Breast epithelium (tissue), 4 donors: Measurements from ENCODE around the gene DDC. TPM values are rescaled to one million over a fixed set of nuclear protein-coding genes. Genes with fewer than 3 reads are reported as not detected.

Source experiments
- DNase-seq, 2 donors: peaks; one replicate each; pipeline ENCODE4 v3.0.0-alpha.2; 2019; ENCODE audit warnings: low spot score in 2 of 2
- H3K27ac ChIP-seq, 2 donors: fragments of 200-600 bp; sonication (generic) in 1 of 2; one replicate each; pipeline ENCODE4 v1.5.1; 2016 to 2019; ENCODE audit warnings: mild to moderate bottlenecking in 1 of 2
- H3K27me3 ChIP-seq, 2 donors: fragments of 200-600 bp; sonication (generic) in 1 of 2; one replicate each; pipeline versions ENCODE4 v1.5.1 to v1.6.0; 2017 to 2019; ENCODE audit warnings: control low read depth in 1 of 2, mild to moderate bottlenecking in 1 of 2
- H3K36me3 ChIP-seq: fragments of 200-600 bp; one replicate; pipeline ENCODE4 v1.5.1; 2019
- H3K4me1 ChIP-seq, 2 donors: fragments of 200-600 bp; sonication (generic); one replicate each; pipeline ENCODE4 v1.5.1; 2016 to 2019; ENCODE audit warnings: control low read depth in 1 of 2
- H3K4me3 ChIP-seq, 3 donors: fragments of 200-600 bp; sonication (generic); 1 replicate in 2 of 3; 2 replicates in 1 of 3; pipeline ENCODE4 v1.5.1; 2016 to 2019; ENCODE audit warnings: mild to moderate bottlenecking in 3 of 3, moderate library complexity in 2 of 3
- H3K9me3 ChIP-seq, 2 donors: fragments of 200-600 bp; sonication (generic) in 1 of 2; one replicate each; pipeline ENCODE4 v1.5.1; 2016 to 2019; ENCODE audit warnings: control low read depth in 1 of 2
- POLR2A ChIP-seq: fragments of 450-650 bp; IDR thresholded peaks from one replicate; pipeline ENCODE4 v1.6.1; 2016; ENCODE audit warnings: antibody characterized with exemption, mild to moderate bottlenecking, moderate library complexity
- POLR2AphosphoS5 ChIP-seq, 3 donors: sonication (generic); formaldehyde crosslinking; IDR thresholded peaks; one replicate each; pipeline ENCODE4 v1.6.1; 2017; ENCODE audit warnings: antibody characterized with exemption in 3 of 3
- intact Hi-C: fragments of 100-400 bp; cut with DNase I; formaldehyde crosslinking; loops from one replicate; pipeline ENCODE4 v1.15.1; 2023; ENCODE audit warnings: low total_unique reads
- total RNA-seq, 3 donors: library from RNA; depleted of rRNA; stranded (reverse); fragments of >200 nt; gene quantifications; one replicate each; pipeline ENCODE4 v1.1.0, GENCODE V29; 2016
- TF ChIP-seq, protein P1 (sequence below), 3 donors: fragments of 450-650 bp; IDR thresholded peaks; one replicate each; pipeline ENCODE4 v1.5.1; 2016 to 2017; ENCODE audit warnings: antibody characterized with exemption in 3 of 3, mild to moderate bottlenecking in 3 of 3, moderate library complexity in 3 of 3

The DDC gene
- total RNA-seq, 3 donors from 2014 or later = 0.29 to 0.33 TPM; not detected in 1

DNA sequence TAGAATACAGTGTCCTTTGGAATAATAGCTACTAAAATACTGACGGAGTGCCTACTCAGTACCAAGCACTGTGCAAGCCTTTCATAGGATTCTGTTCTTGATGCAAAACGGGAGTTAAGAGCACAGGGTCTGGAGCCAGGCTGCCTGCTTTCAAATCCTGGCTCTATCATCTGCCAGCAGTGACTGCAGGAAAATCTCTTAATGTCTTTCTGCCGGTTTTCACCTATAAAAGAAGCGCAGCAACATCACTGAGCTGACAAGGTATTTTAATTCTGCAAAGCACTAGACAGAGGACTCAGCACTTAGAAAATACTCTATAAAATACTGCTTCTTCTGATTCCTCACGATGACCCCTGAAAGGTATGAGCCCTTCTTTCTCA lies 115.7 kb downstream of the DDC start:
- Histone ChIP-seq H3K4me3 (peak overlapping the region; percentile 67 to 94 (median 76)), H3K27me3 (no peaks in the 10 kb centered on the region), H3K4me1 (no peaks in the 10 kb centered on the region), H3K9me3 (no peaks in the 10 kb centered on the region), H3K36me3 (no peaks in the 10 kb centered on the region), H3K27ac (peak overlapping the region; percentile 83 to 92)
- TF ChIP-seq POLR2AphosphoS5 (IDR thresholded peaks at IDR 0.05) (no peak), POLR2A (no peak)
- TF ChIP-seq, protein P1, sequence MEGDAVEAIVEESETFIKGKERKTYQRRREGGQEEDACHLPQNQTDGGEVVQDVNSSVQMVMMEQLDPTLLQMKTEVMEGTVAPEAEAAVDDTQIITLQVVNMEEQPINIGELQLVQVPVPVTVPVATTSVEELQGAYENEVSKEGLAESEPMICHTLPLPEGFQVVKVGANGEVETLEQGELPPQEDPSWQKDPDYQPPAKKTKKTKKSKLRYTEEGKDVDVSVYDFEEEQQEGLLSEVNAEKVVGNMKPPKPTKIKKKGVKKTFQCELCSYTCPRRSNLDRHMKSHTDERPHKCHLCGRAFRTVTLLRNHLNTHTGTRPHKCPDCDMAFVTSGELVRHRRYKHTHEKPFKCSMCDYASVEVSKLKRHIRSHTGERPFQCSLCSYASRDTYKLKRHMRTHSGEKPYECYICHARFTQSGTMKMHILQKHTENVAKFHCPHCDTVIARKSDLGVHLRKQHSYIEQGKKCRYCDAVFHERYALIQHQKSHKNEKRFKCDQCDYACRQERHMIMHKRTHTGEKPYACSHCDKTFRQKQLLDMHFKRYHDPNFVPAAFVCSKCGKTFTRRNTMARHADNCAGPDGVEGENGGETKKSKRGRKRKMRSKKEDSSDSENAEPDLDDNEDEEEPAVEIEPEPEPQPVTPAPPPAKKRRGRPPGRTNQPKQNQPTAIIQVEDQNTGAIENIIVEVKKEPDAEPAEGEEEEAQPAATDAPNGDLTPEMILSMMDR (IDR thresholded peaks at IDR 0.05) = no peak
- DNase-seq = no peak
- intact Hi-C loops = no loop called here

DNA sequence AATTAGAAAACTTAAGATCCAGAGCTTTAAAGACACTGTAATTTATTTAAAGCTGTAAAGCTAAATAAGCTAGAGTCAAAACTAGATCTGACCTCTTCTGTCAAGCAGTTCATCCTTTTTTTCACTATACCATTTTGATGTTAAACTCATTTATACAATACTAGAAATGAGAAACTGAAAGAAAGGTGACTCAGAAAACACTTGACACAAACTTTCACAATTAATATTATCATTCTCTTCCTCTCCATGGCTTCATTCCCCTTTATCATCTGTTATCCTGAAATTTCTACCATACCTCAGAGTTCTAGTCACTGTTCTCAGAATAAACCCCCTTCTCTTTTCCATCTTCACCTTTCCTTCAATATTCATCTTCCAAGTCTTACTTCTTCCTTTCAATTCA lies 116.4 kb downstream of the DDC start:
- Histone ChIP-seq H3K4me1 (no peaks in the 10 kb centered on the region), H3K27ac (no peak overlapping the region), H3K9me3 (no peaks in the 10 kb centered on the region), H3K27me3 (no peaks in the 10 kb centered on the region), H3K4me3 (peak overlapping the region in 1 of 3 donors; percentile 94), H3K36me3 (no peaks in the 10 kb centered on the region)
- intact Hi-C loops = no loop called here
- TF ChIP-seq POLR2AphosphoS5 (IDR thresholded peaks at IDR 0.05) (no peak), POLR2A (no peak)
- TF ChIP-seq, protein P1 (IDR thresholded peaks at IDR 0.05) = no peak
- DNase-seq = no peak

DNA sequence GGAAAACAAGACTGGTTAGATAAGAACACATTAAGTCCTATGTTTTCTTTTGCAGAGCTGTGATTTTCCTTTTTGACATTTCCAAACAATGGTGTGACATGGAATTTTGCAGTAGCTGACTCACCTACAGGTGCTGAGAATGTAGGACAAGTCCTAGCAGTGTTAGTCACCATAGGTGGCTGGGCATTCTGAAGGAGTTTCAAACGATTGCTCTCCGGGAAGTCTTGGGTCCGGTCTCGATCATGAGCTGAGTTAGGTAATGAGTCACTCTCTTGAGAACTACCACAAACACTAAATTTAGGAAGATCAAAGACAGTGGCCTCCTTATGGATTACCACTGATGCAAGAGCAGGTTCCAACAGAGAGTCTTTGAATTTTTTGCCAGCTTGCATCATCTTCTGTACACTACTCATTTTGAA lies 118.7 kb downstream of the DDC start:
- TF ChIP-seq POLR2AphosphoS5 (IDR thresholded peaks at IDR 0.05) = no peak
- TF ChIP-seq POLR2A = no peak
- TF ChIP-seq, protein P1 (IDR thresholded peaks at IDR 0.05) = no peak
- Histone ChIP-seq H3K4me1 (no peaks in the 10 kb centered on the region), H3K36me3 (no peaks in the 10 kb centered on the region), H3K4me3 (no peak overlapping the region), H3K9me3 (no peaks in the 10 kb centered on the region), H3K27me3 (no peaks in the 10 kb centered on the region), H3K27ac (no peak overlapping the region)
- no peak for DNase-seq
- intact Hi-C loops = no loop called here

DNA sequence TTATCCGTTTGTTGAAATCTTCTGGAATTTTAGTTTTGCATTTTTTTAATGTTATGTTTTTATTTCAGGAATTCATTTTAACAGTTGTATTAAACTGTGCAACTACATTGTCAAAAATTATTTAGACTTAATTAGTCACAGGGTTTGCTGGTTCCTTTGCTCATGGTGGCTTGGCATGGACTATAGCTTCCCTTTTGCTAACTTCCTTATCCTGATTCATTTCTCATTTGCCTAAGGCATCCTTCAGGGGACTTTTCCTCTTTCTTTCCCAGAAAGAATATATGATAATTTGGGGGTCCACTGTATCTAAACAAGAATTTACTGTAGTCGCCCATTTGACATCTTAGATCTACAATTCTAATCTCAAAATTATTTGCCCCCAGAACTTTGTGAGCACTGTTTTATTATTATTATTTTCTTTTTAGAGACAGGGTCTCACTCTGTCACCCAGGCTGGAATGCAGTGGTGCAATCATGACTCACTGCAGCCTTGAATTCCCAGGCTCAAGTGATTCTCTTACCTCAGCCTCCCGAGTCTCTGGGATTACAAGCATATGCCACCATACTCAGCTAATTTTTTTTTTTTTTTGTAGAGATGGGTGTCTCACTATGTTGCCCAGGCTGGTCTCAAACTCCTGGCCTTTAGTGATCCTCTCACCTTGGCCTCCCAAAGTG lies 128.9 kb downstream of the DDC start:
- TF ChIP-seq, protein P1 (IDR thresholded peaks at IDR 0.05) = no peak
- TF ChIP-seq POLR2A (no peak), POLR2AphosphoS5 (IDR thresholded peaks at IDR 0.05) (no peak)
- Histone ChIP-seq H3K4me3 (no peak overlapping the region), H3K27me3 (no peaks in the 10 kb centered on the region), H3K36me3 (no peaks in the 10 kb centered on the region), H3K9me3 (no peaks in the 10 kb centered on the region), H3K27ac (no peak overlapping the region), H3K4me1 (no peaks in the 10 kb centered on the region)
- DNase-seq = no peak
- intact Hi-C loops = no loop called here

DNA sequence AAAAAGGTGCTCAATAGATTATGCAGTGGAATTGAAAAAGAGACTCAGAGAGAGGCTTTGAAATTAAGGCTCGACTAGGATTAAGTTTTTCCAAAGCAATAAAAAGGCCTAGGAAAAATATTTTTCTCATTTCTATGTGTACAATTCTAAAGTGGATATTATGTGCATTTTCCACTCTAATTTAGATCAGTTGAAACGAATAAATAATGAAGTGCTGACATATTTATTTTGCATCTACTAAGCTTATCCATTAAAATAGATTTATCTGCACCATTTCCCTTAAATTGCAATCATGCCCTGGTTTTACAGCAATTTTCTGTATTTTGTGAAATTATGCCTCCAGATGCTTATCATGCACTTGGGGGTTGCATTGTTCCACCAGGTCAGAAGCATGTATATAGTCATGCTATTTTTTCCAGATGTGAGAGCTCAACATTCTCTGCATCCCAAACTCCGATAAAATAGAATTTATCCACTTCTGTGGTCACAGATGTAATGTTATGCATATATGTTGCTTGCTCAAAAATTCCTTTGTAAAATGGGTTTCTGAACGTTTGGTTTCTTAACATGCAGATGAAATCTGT lies 133.4 kb downstream of the DDC start:
- Histone ChIP-seq H3K27ac (no peak overlapping the region), H3K27me3 (no peaks in the 10 kb centered on the region), H3K9me3 (no peaks in the 10 kb centered on the region), H3K4me1 (no peaks in the 10 kb centered on the region), H3K36me3 (no peaks in the 10 kb centered on the region), H3K4me3 (no peak overlapping the region)
- intact Hi-C loops = no loop called here
- no peak for DNase-seq
- TF ChIP-seq, protein P1 (IDR thresholded peaks at IDR 0.05) = no peak
- no peak for TF ChIP-seq POLR2AphosphoS5 (IDR thresholded peaks at IDR 0.05)
- TF ChIP-seq POLR2A = no peak
